Measurements from ENCODE around the gene KRTAP4-7. TPM values are rescaled to one million over a fixed set of nuclear protein-coding genes. Genes with fewer than 3 reads are reported as not detected.
"Not testable (repeated sequence)": the region's sequence is repeated elsewhere in the genome, so short reads cannot be mapped to it uniquely, and the experiment has no call there.

The KRTAP4-7 gene
- total and polyA plus RNA-seq, 9 donors = not detected

GRCh38 chr17:41054025-41054424 is 29.9 kb upstream of the KRTAP4-7 start:
- WGBS (ENCODE audit: insufficient coverage) = 79% methylated on average over 4 of the region's 4 CpGs
- no peak for DNase-seq
- no peak overlapping the region for H3K4me3 ChIP-seq (ENCODE audit: low read length)
- H3K27ac ChIP-seq (ENCODE audit: low read length) = no peak overlapping the region
- no peaks in the 10 kb centered on the region for H3K36me3 ChIP-seq (ENCODE audit: control insufficient read depth, insufficient read depth, low read length)
- no peaks in the 10 kb centered on the region for H3K4me1 ChIP-seq (ENCODE audit: control insufficient read depth, insufficient read depth, low read length)
- H3K27me3 ChIP-seq (ENCODE audit: control insufficient read depth, insufficient read depth, low read length) = peaks cover 2% of the 10 kb centered on the region
- H3K9me3 ChIP-seq (replicated peaks; ENCODE audit: control insufficient read depth, low read depth, low read length) = no peaks in the 10 kb centered on the region

GRCh38 chr17:41054556-41054955 is 29.4 kb upstream of the KRTAP4-7 start:
- H3K9me3 ChIP-seq (replicated peaks; ENCODE audit: control insufficient read depth, low read depth, low read length); DNase-seq; H3K27me3 ChIP-seq (ENCODE audit: control insufficient read depth, insufficient read depth, low read length); H3K27ac ChIP-seq (ENCODE audit: low read length); H3K4me1 ChIP-seq (ENCODE audit: control insufficient read depth, insufficient read depth, low read length); H3K4me3 ChIP-seq (ENCODE audit: low read length); H3K36me3 ChIP-seq (ENCODE audit: control insufficient read depth, insufficient read depth, low read length): not testable (repeated sequence)
- 64% methylated on average over 2 of the region's 9 CpGs for WGBS (ENCODE audit: insufficient coverage)

- H3K36me3 ChIP-seq (ENCODE audit: control insufficient read depth, insufficient read depth, low read length); H3K27me3 ChIP-seq (ENCODE audit: control insufficient read depth, insufficient read depth, low read length); H3K27ac ChIP-seq (ENCODE audit: low read length); H3K4me1 ChIP-seq (ENCODE audit: control insufficient read depth, insufficient read depth, low read length); H3K9me3 ChIP-seq (replicated peaks; ENCODE audit: control insufficient read depth, low read depth, low read length); DNase-seq; H3K4me3 ChIP-seq (ENCODE audit: low read length): not testable (repeated sequence)
- no CpG with 5 or more reads among the region's 6 CpGs for WGBS (ENCODE audit: insufficient coverage)
Measured at GRCh38 chr17:41055130-41055529, 28.8 kb upstream of the KRTAP4-7 start, which contains the start of gene KRTAP2-2. TSS of gene KRTAP2-2 (minus strand) at chr17:41055230. CDS start at chr17:41055211, 19 bp downstream.

GRCh38 chr17:41057547-41057946 is 26.4 kb upstream of the KRTAP4-7 start:
- no peak overlapping the region for H3K27ac ChIP-seq (ENCODE audit: low read length)
- H3K4me1 ChIP-seq (ENCODE audit: control insufficient read depth, insufficient read depth, low read length) = no peaks in the 10 kb centered on the region
- H3K36me3 ChIP-seq (ENCODE audit: control insufficient read depth, insufficient read depth, low read length) = no peaks in the 10 kb centered on the region
- no CpG with 5 or more reads among the region's 1 CpG for WGBS (ENCODE audit: insufficient coverage)
- DNase-seq = no peak
- H3K9me3 ChIP-seq (replicated peaks; ENCODE audit: control insufficient read depth, low read depth, low read length) = no peaks in the 10 kb centered on the region
- H3K27me3 ChIP-seq (ENCODE audit: control insufficient read depth, insufficient read depth, low read length) = peaks cover 5% of the 10 kb centered on the region
- no peak overlapping the region for H3K4me3 ChIP-seq (ENCODE audit: low read length)

- H3K27ac ChIP-seq (ENCODE audit: low read length) = no peak overlapping the region
- H3K27me3 ChIP-seq (ENCODE audit: control insufficient read depth, insufficient read depth, low read length) = peaks cover 5% of the 10 kb centered on the region
- no peak overlapping the region for H3K4me3 ChIP-seq (ENCODE audit: low read length)
- H3K4me1 ChIP-seq (ENCODE audit: control insufficient read depth, insufficient read depth, low read length) = no peaks in the 10 kb centered on the region
- H3K9me3 ChIP-seq (replicated peaks; ENCODE audit: control insufficient read depth, low read depth, low read length) = no peaks in the 10 kb centered on the region
- no peak for DNase-seq
- WGBS (ENCODE audit: insufficient coverage) = no CpG with 5 or more reads among the region's 5 CpGs
- H3K36me3 ChIP-seq (ENCODE audit: control insufficient read depth, insufficient read depth, low read length) = no peaks in the 10 kb centered on the region
Measured at GRCh38 chr17:41058741-41059140, 25.2 kb upstream of the KRTAP4-7 start.

- not testable (repeated sequence) for H3K27ac ChIP-seq (ENCODE audit: low read length); DNase-seq; H3K27me3 ChIP-seq (ENCODE audit: control insufficient read depth, insufficient read depth, low read length); H3K36me3 ChIP-seq (ENCODE audit: control insufficient read depth, insufficient read depth, low read length); H3K4me1 ChIP-seq (ENCODE audit: control insufficient read depth, insufficient read depth, low read length); H3K4me3 ChIP-seq (ENCODE audit: low read length); H3K9me3 ChIP-seq (replicated peaks; ENCODE audit: control insufficient read depth, low read depth, low read length)
- 56% methylated on average over 3 of the region's 31 CpGs for WGBS (ENCODE audit: insufficient coverage)
Measured at GRCh38 chr17:41059276-41060051, 24.5 kb upstream of the KRTAP4-7 start.

- H3K27me3 ChIP-seq (ENCODE audit: control insufficient read depth, insufficient read depth, low read length) = peaks cover 5% of the 10 kb centered on the region
- no peak for DNase-seq
- 42% methylated on average over 4 of the region's 6 CpGs for WGBS (ENCODE audit: insufficient coverage)
Measured at GRCh38 chr17:41060052-41060604, 23.8 kb upstream of the KRTAP4-7 start, which contains the start of gene KRTAP2-3. TSS of gene KRTAP2-3 (minus strand) at chr17:41060114. CDS start at chr17:41060050, 64 bp downstream.

GRCh38 chr17:41061964-41062363 is 22.0 kb upstream of the KRTAP4-7 start:
- Histone ChIP-seq H3K27me3 (ENCODE audit: control insufficient read depth, insufficient read depth, low read length) (peaks cover 5% of the 10 kb centered on the region), H3K4me3 (ENCODE audit: low read length) (no peak overlapping the region), H3K27ac (ENCODE audit: low read length) (no peak overlapping the region), H3K36me3 (ENCODE audit: control insufficient read depth, insufficient read depth, low read length) (no peaks in the 10 kb centered on the region), H3K9me3 (replicated peaks; ENCODE audit: control insufficient read depth, low read depth, low read length) (no peaks in the 10 kb centered on the region), H3K4me1 (ENCODE audit: control insufficient read depth, insufficient read depth, low read length) (no peaks in the 10 kb centered on the region)
- no CpG with 5 or more reads among the region's 1 CpG for WGBS (ENCODE audit: insufficient coverage)
- DNase-seq = no peak

More at GRCh38 chr17:41060052-41060604, 23.8 kb upstream of the KRTAP4-7 start, which contains the start of gene KRTAP2-3:
- Histone ChIP-seq H3K4me1 (ENCODE audit: control insufficient read depth, insufficient read depth, low read length) (no peaks in the 10 kb centered on the region), H3K36me3 (ENCODE audit: control insufficient read depth, insufficient read depth, low read length) (no peaks in the 10 kb centered on the region), H3K9me3 (replicated peaks; ENCODE audit: control insufficient read depth, low read depth, low read length) (no peaks in the 10 kb centered on the region), H3K4me3 (ENCODE audit: low read length) (no peak within 1 kb of the TSS), H3K27ac (ENCODE audit: low read length) (no peak within 1 kb of the TSS)

GRCh38 chr17:41063449-41063848 is 20.5 kb upstream of the KRTAP4-7 start:
- Histone ChIP-seq H3K4me1 (ENCODE audit: control insufficient read depth, insufficient read depth, low read length) (no peaks in the 10 kb centered on the region), H3K36me3 (ENCODE audit: control insufficient read depth, insufficient read depth, low read length) (no peaks in the 10 kb centered on the region), H3K27ac (ENCODE audit: low read length) (no peak overlapping the region), H3K27me3 (ENCODE audit: control insufficient read depth, insufficient read depth, low read length) (peaks cover 5% of the 10 kb centered on the region), H3K9me3 (replicated peaks; ENCODE audit: control insufficient read depth, low read depth, low read length) (no peaks in the 10 kb centered on the region), H3K4me3 (ENCODE audit: low read length) (no peak overlapping the region)
- no peak for DNase-seq
- no CpG with 5 or more reads among the region's 4 CpGs for WGBS (ENCODE audit: insufficient coverage)

GRCh38 chr17:41064301-41064700 is 19.6 kb upstream of the KRTAP4-7 start:
- Histone ChIP-seq H3K27ac (ENCODE audit: low read length) (no peak overlapping the region), H3K4me1 (ENCODE audit: control insufficient read depth, insufficient read depth, low read length) (no peaks in the 10 kb centered on the region), H3K27me3 (ENCODE audit: control insufficient read depth, insufficient read depth, low read length) (peaks cover 4% of the 10 kb centered on the region), H3K4me3 (ENCODE audit: low read length) (no peak overlapping the region), H3K36me3 (ENCODE audit: control insufficient read depth, insufficient read depth, low read length) (no peaks in the 10 kb centered on the region), H3K9me3 (replicated peaks; ENCODE audit: control insufficient read depth, low read depth, low read length) (no peaks in the 10 kb centered on the region)
- no CpG with 5 or more reads among the region's 1 CpG for WGBS (ENCODE audit: insufficient coverage)
- no peak for DNase-seq

Data from muscle of leg (tissue), 11 donors.